Progenitor cell of endocrine pancreas (in vitro differentiated cells): ENCODE data around the gene BCAN. TPM values are rescaled to one million over a fixed set of nuclear protein-coding genes. Genes with fewer than 3 reads are reported as not detected.
A peak's percentile ranks its signal among the peaks of the same experiment; 100 is the strongest.

Experiments used
- DNase-seq: peaks from one replicate; pipeline ENCODE4 v3.0.0; 2021; ENCODE audit warnings: low spot score; ENCODE audit not compliant: unreplicated experiment
- H3K27ac Mint-ChIP-seq: 2 replicates; pipeline ENCODE4 v1.8.0; 2021; ENCODE audit warnings: mild to moderate bottlenecking, moderate library complexity, mixed read lengths
- H3K27me3 Mint-ChIP-seq: 2 replicates; pipeline ENCODE4 v1.8.0; 2021; ENCODE audit warnings: mixed read lengths
- H3K36me3 Mint-ChIP-seq: 2 replicates; pipeline ENCODE4 v1.8.0; 2022; ENCODE audit warnings: mixed read lengths; ENCODE audit not compliant: insufficient read depth
- H3K4me1 Mint-ChIP-seq: 2 replicates; pipeline ENCODE4 v1.8.0; 2021; ENCODE audit warnings: low read depth, mixed read lengths
- H3K4me3 Mint-ChIP-seq: 2 replicates; pipeline ENCODE4 v1.8.0; 2021; ENCODE audit warnings: low read depth, mild to moderate bottlenecking, moderate library complexity, mixed read lengths
- H3K9me3 Mint-ChIP-seq: 2 replicates; pipeline ENCODE4 v1.8.0; 2021; ENCODE audit warnings: low read depth, mixed read lengths
- total RNA-seq: library from RNA; stranded (reverse); gene quantifications from 2 replicates; pipeline ENCODE4 v1.2.1, GENCODE V29; 2021
- TF ChIP-seq, protein P1 (sequence below): fragments of 200-600 bp; sonication (generic); IDR thresholded peaks from one replicate; pipeline ENCODE4 v1.5.0; 2021; ENCODE audit warnings: antibody characterized with exemption, mild to moderate bottlenecking; ENCODE audit not compliant: unreplicated experiment

Gene BCAN
- total RNA-seq, 1 donor from 2014 or later: not detected

- Mint-ChIP-seq H3K27ac (peak overlapping the region; percentile 86), H3K36me3 (peaks cover 4% of the 10 kb centered on the region), H3K27me3 (peaks cover 11% of the 10 kb centered on the region), H3K9me3 (no peaks in the 10 kb centered on the region), H3K4me1 (peaks cover 41% of the 10 kb centered on the region), H3K4me3 (no peak overlapping the region)
- TF ChIP-seq, protein P1, sequence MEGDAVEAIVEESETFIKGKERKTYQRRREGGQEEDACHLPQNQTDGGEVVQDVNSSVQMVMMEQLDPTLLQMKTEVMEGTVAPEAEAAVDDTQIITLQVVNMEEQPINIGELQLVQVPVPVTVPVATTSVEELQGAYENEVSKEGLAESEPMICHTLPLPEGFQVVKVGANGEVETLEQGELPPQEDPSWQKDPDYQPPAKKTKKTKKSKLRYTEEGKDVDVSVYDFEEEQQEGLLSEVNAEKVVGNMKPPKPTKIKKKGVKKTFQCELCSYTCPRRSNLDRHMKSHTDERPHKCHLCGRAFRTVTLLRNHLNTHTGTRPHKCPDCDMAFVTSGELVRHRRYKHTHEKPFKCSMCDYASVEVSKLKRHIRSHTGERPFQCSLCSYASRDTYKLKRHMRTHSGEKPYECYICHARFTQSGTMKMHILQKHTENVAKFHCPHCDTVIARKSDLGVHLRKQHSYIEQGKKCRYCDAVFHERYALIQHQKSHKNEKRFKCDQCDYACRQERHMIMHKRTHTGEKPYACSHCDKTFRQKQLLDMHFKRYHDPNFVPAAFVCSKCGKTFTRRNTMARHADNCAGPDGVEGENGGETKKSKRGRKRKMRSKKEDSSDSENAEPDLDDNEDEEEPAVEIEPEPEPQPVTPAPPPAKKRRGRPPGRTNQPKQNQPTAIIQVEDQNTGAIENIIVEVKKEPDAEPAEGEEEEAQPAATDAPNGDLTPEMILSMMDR: no peak
- no peak for DNase-seq
These were observed 52.2 kb downstream of the BCAN start for GRCh38 chr1:156693848-156694689.

- Mint-ChIP-seq H3K4me1 (peaks cover 37% of the 10 kb centered on the region), H3K27ac (peak overlapping the region; percentile 67)
- DNase-seq: no peak
These were observed 52.7 kb downstream of the BCAN start for GRCh38 chr1:156694690-156694962.

GRCh38 chr1:156696755-156697154 is 54.8 kb downstream of the BCAN start:
- TF ChIP-seq, protein P1: no peak
- Mint-ChIP-seq H3K4me3 (no peak overlapping the region), H3K4me1 (peaks cover 32% of the 10 kb centered on the region), H3K36me3 (peaks cover 7% of the 10 kb centered on the region), H3K27ac (peak overlapping the region; percentile 46), H3K9me3 (no peaks in the 10 kb centered on the region), H3K27me3 (peaks cover 7% of the 10 kb centered on the region)
- DNase-seq: no peak

More at GRCh38 chr1:156694690-156694962, 52.7 kb downstream of the BCAN start:
- Mint-ChIP-seq H3K4me3 (no peak overlapping the region), H3K27me3 (peaks cover 9% of the 10 kb centered on the region), H3K36me3 (peaks cover 5% of the 10 kb centered on the region), H3K9me3 (no peaks in the 10 kb centered on the region)
- TF ChIP-seq, protein P1: no peak

DNA sequence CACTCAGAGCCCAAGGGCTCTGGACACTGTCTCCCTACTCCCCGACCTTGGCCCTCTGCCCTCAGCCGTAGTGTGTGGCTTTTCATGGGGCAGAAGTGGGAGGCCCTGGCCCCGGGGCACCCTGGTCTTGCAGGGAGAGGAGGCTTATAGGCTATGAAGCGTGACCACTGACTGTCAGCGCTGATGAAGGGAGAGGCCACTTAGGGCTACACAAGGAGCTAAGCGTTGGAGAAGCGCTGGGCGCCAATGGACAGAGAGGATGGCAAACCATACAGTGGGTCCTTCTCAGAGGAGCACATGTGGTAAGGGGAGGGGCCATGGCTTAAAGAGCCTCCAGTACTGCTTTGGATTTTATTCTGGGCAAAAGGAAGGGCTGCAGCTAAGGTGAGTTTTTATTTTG is 55.6 kb downstream of the BCAN start:
- TF ChIP-seq, protein P1: no peak
- Mint-ChIP-seq H3K27ac (no peak overlapping the region), H3K36me3 (peaks cover 7% of the 10 kb centered on the region), H3K4me3 (no peak overlapping the region), H3K4me1 (peaks cover 25% of the 10 kb centered on the region), H3K27me3 (peaks cover 7% of the 10 kb centered on the region), H3K9me3 (no peaks in the 10 kb centered on the region)
- DNase-seq: no peak

GRCh38 chr1:156698995-156699394 is 57.1 kb downstream of the BCAN start:
- no peak for DNase-seq
- H3K4me3 Mint-ChIP-seq: no peak overlapping the region
- no peaks in the 10 kb centered on the region for H3K9me3 Mint-ChIP-seq
- H3K27me3 Mint-ChIP-seq: peaks cover 10% of the 10 kb centered on the region
- TF ChIP-seq, protein P1: no peak
- H3K36me3 Mint-ChIP-seq: peaks cover 7% of the 10 kb centered on the region
- H3K4me1 Mint-ChIP-seq: peaks cover 21% of the 10 kb centered on the region
- H3K27ac Mint-ChIP-seq: peak overlapping the region; percentile 82
